22Rv1 (cell line): ENCODE results near the gene ASXL1.

Experiments
- CTCF ChIP-seq: fragments of 450-650 bp; IDR thresholded peaks from 2 replicates; pipeline ENCODE4 v1.5.1; 2017; ENCODE audit warnings: mild to moderate bottlenecking
- ZFX ChIP-seq: fragments of 450-650 bp; IDR thresholded peaks from 2 replicates; pipeline ENCODE4 v1.6.1; 2017; ENCODE audit warnings: antibody characterized with exemption, borderline replicate concordance

GRCh38 chr20:32472581-32473207 is 114.6 kb downstream of the ASXL1 start:
- TF ChIP-seq CTCF: no peak
- no peak for TF ChIP-seq ZFX
